Hepatocyte (in vitro differentiated cells): Measurements from ENCODE around the gene LCORL.

Source experiments
- EZH2 ChIP-seq: fragments of 200-600 bp; sonication (generic); IDR thresholded peaks from 2 replicates; pipeline ENCODE4 v1.6.1; 2016; ENCODE audit warnings: antibody characterized with exemption, mild to moderate bottlenecking, borderline replicate concordance
- EZH2phosphoT487 ChIP-seq: fragments of 200-600 bp; sonication (generic); IDR thresholded peaks from one replicate; pipeline ENCODE4 v1.6.1; 2018; ENCODE audit warnings: antibody characterized with exemption, mild to moderate bottlenecking, low read depth, moderate library complexity; ENCODE audit not compliant: unreplicated experiment, severe bottlenecking
- TF ChIP-seq, protein P1 (sequence below): fragments of 200-600 bp; sonication (generic); IDR thresholded peaks from 2 replicates; pipeline ENCODE4 v1.5.1; 2016; ENCODE audit warnings: antibody characterized with exemption, mild to moderate bottlenecking; ENCODE audit not compliant: poor library complexity

DNA sequence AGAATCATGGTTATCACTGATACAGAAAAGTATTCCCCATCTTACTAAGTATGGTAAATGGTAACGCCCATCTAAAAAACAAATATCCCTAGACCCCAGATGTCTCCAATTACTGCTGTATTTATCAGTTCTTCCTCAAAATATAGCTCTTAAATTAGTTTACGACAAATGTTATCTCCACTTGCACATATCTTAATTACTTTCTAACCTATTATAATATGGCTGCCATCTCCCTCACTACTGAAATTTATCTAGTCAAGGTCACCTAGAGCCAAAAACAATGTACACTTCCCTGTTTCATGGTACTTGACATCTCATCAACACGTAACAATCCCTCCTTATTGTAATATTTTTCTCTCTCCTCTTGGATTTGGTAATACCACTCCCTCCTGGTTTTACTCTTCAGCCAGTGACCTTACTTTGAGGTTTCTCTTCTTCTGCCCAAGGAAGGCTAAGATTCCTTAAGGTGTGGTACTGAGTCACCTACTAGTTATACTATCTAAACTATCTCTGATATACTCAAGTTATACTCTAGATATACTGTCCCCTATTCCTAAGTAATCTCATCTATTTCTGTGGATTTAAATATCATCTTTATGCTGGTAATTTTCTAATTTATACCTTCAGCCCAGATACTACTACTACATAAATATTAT, 8.6 kb downstream of the LCORL start:
- TF ChIP-seq, protein P1, sequence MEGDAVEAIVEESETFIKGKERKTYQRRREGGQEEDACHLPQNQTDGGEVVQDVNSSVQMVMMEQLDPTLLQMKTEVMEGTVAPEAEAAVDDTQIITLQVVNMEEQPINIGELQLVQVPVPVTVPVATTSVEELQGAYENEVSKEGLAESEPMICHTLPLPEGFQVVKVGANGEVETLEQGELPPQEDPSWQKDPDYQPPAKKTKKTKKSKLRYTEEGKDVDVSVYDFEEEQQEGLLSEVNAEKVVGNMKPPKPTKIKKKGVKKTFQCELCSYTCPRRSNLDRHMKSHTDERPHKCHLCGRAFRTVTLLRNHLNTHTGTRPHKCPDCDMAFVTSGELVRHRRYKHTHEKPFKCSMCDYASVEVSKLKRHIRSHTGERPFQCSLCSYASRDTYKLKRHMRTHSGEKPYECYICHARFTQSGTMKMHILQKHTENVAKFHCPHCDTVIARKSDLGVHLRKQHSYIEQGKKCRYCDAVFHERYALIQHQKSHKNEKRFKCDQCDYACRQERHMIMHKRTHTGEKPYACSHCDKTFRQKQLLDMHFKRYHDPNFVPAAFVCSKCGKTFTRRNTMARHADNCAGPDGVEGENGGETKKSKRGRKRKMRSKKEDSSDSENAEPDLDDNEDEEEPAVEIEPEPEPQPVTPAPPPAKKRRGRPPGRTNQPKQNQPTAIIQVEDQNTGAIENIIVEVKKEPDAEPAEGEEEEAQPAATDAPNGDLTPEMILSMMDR: no peak
- TF ChIP-seq EZH2phosphoT487 (no peak), EZH2 (no peak)
